ENCODE data around the gene KCNF1.

KCNF1 gene

GRCh38 chr2:10871978-10872377, 39.8 kb upstream of the KCNF1 start:
- Histone ChIP-seq H3K4me3 (ENCODE audit: low read length) (no peak overlapping the region), H3F3A (ENCODE audit: insufficient read depth, low read length) (no peaks in the 10 kb centered on the region), H3K4me1 (ENCODE audit: low read length) (0 out of 2 replicates have a peak, but pooled peaks cover 4% of the 10 kb centered on the region), H3K9ac (ENCODE audit: low read length) (no peak overlapping the region), H2AFZ (ENCODE audit: low read length) (no peak overlapping the region), H3K9me3 (replicated peaks; ENCODE audit: insufficient read depth, low read length) (no peaks in the 10 kb centered on the region), H3K4me2 (ENCODE audit: low read depth, low read length) (no peak overlapping the region), H3K27me3 (replicated peaks; ENCODE audit: insufficient read depth, low read length) (no peaks in the 10 kb centered on the region), H3K36me3 (replicated peaks; ENCODE audit: insufficient read depth, low read length) (no peaks in the 10 kb centered on the region), H4K20me1 (ENCODE audit: insufficient read depth, low read length) (no peaks in the 10 kb centered on the region), H3K9me2 (replicated peaks; ENCODE audit: insufficient read depth, low read length) (no peaks in the 10 kb centered on the region), H3K27ac (ENCODE audit: low read length) (no peak overlapping the region), H3K79me2 (ENCODE audit: low read length) (no peaks in the 10 kb centered on the region)
- TF ChIP-seq EZH2phosphoT487 (IDR thresholded peaks at IDR 0.05; ENCODE audit: low read length) (no peak), EZH2 (optimal IDR thresholded peaks at IDR 0.05; ENCODE audit: low read depth, low read length) (no peak)
- TF ChIP-seq, protein P1, sequence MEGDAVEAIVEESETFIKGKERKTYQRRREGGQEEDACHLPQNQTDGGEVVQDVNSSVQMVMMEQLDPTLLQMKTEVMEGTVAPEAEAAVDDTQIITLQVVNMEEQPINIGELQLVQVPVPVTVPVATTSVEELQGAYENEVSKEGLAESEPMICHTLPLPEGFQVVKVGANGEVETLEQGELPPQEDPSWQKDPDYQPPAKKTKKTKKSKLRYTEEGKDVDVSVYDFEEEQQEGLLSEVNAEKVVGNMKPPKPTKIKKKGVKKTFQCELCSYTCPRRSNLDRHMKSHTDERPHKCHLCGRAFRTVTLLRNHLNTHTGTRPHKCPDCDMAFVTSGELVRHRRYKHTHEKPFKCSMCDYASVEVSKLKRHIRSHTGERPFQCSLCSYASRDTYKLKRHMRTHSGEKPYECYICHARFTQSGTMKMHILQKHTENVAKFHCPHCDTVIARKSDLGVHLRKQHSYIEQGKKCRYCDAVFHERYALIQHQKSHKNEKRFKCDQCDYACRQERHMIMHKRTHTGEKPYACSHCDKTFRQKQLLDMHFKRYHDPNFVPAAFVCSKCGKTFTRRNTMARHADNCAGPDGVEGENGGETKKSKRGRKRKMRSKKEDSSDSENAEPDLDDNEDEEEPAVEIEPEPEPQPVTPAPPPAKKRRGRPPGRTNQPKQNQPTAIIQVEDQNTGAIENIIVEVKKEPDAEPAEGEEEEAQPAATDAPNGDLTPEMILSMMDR (IDR thresholded peaks at IDR 0.05; ENCODE audit: low read length) = no peak
- DNase-seq = no peak

- Histone ChIP-seq H3K36me3 (replicated peaks; ENCODE audit: insufficient read depth, low read length) (no peaks in the 10 kb centered on the region), H3K4me3 (ENCODE audit: low read length) (no peak overlapping the region), H3K79me2 (ENCODE audit: low read length) (no peaks in the 10 kb centered on the region), H2AFZ (ENCODE audit: low read length) (no peak overlapping the region), H4K20me1 (ENCODE audit: insufficient read depth, low read length) (no peaks in the 10 kb centered on the region), H3K9me3 (replicated peaks; ENCODE audit: insufficient read depth, low read length) (no peaks in the 10 kb centered on the region), H3F3A (ENCODE audit: insufficient read depth, low read length) (no peaks in the 10 kb centered on the region), H3K9ac (ENCODE audit: low read length) (no peak overlapping the region), H3K27me3 (replicated peaks; ENCODE audit: insufficient read depth, low read length) (no peaks in the 10 kb centered on the region), H3K27ac (ENCODE audit: low read length) (no peak overlapping the region), H3K9me2 (replicated peaks; ENCODE audit: insufficient read depth, low read length) (no peaks in the 10 kb centered on the region), H3K4me1 (ENCODE audit: low read length) (0 out of 2 replicates have a peak, but pooled peaks cover 4% of the 10 kb centered on the region), H3K4me2 (ENCODE audit: low read depth, low read length) (no peak overlapping the region)
- no peak for DNase-seq
- TF ChIP-seq EZH2phosphoT487 (IDR thresholded peaks at IDR 0.05; ENCODE audit: low read length) = no peak
- TF ChIP-seq EZH2 (optimal IDR thresholded peaks at IDR 0.05; ENCODE audit: low read depth, low read length) = no peak
- TF ChIP-seq, protein P1 (IDR thresholded peaks at IDR 0.05; ENCODE audit: low read length) = no peak
These were observed 38.6 kb upstream of the KCNF1 start for GRCh38 chr2:10873171-10873570.

- Histone ChIP-seq H3K4me1 (ENCODE audit: low read length) (0 out of 2 replicates have a peak, but pooled peaks cover 4% of the 10 kb centered on the region), H3K9ac (ENCODE audit: low read length) (no peak overlapping the region), H4K20me1 (ENCODE audit: insufficient read depth, low read length) (no peaks in the 10 kb centered on the region), H3K27me3 (replicated peaks; ENCODE audit: insufficient read depth, low read length) (no peaks in the 10 kb centered on the region), H3K9me3 (replicated peaks; ENCODE audit: insufficient read depth, low read length) (no peaks in the 10 kb centered on the region), H2AFZ (ENCODE audit: low read length) (no peak overlapping the region), H3K36me3 (replicated peaks; ENCODE audit: insufficient read depth, low read length) (no peaks in the 10 kb centered on the region), H3K9me2 (replicated peaks; ENCODE audit: insufficient read depth, low read length) (no peaks in the 10 kb centered on the region), H3K4me3 (ENCODE audit: low read length) (no peak overlapping the region), H3K4me2 (ENCODE audit: low read depth, low read length) (no peak overlapping the region), H3F3A (ENCODE audit: insufficient read depth, low read length) (no peaks in the 10 kb centered on the region), H3K27ac (ENCODE audit: low read length) (no peak overlapping the region), H3K79me2 (ENCODE audit: low read length) (no peaks in the 10 kb centered on the region)
- TF ChIP-seq EZH2 (optimal IDR thresholded peaks at IDR 0.05; ENCODE audit: low read depth, low read length) (no peak), EZH2phosphoT487 (IDR thresholded peaks at IDR 0.05; ENCODE audit: low read length) (no peak)
- TF ChIP-seq, protein P1 (IDR thresholded peaks at IDR 0.05; ENCODE audit: low read length) = no peak
- DNase-seq = no peak
These were observed 37.8 kb upstream of the KCNF1 start for GRCh38 chr2:10873790-10874437.
